Gastroesophageal sphincter (tissue), 4 donors: ENCODE measurements around the gene OXSR1. TPM values are rescaled to one million over a fixed set of nuclear protein-coding genes. Genes with fewer than 3 reads are reported as not detected.

Experiments used
- ATAC-seq: fragments of 150-250 bp; one replicate; pipeline ENCODE4 v1.9.1; 2016; ENCODE audit warnings: mild to moderate bottlenecking, moderate library complexity
- H3K27ac ChIP-seq, 4 donors: fragments of 200-600 bp; sonication (generic) in 3 of 4; 1 replicate in 3 of 4; 2 replicates in 1 of 4; pipeline ENCODE4 v1.5.1; 2016 to 2019
- H3K27me3 ChIP-seq: fragments of 200-600 bp; sonication (generic); one replicate; pipeline ENCODE4 v1.5.1; 2019
- H3K36me3 ChIP-seq, 2 donors: fragments of 200-600 bp; sonication (generic); one replicate each; pipeline ENCODE4 v1.5.1; 2019; ENCODE audit warnings: control low read depth in 1 of 2
- H3K4me1 ChIP-seq, 3 donors: fragments of 200-600 bp; sonication (generic); 1 replicate in 2 of 3; 2 replicates in 1 of 3; pipeline ENCODE4 v1.5.1; 2016 to 2019; ENCODE audit warnings: control low read depth in 2 of 3
- H3K4me3 ChIP-seq, 2 donors: fragments of 200-600 bp; sonication (generic); one replicate each; pipeline ENCODE4 v1.5.1; 2019; ENCODE audit warnings: mild to moderate bottlenecking in 1 of 2, moderate library complexity in 1 of 2
- H3K9me3 ChIP-seq, 3 donors: fragments of 200-600 bp; sonication (generic); one replicate each; pipeline ENCODE4 v1.5.1; 2017 to 2019; ENCODE audit warnings: control low read depth in 2 of 3
- EP300 ChIP-seq: sonication (generic); formaldehyde crosslinking; IDR thresholded peaks from one replicate; pipeline ENCODE4 v1.6.1; 2017; ENCODE audit warnings: antibody characterized with exemption, mild to moderate bottlenecking
- POLR2A ChIP-seq, 2 donors: fragments of 450-650 bp; IDR thresholded peaks; one replicate each; pipeline ENCODE4 v1.6.1; 2017; ENCODE audit warnings: antibody characterized with exemption in 2 of 2, mild to moderate bottlenecking in 2 of 2, moderate library complexity in 1 of 2
- POLR2AphosphoS5 ChIP-seq: sonication (generic); formaldehyde crosslinking; IDR thresholded peaks from one replicate; pipeline ENCODE4 v1.6.1; 2017; ENCODE audit warnings: antibody characterized with exemption
- WGBS, 2 donors: methylation state at CpG; one replicate each; pipeline ENCODE4 v1.1.5; 2018; ENCODE audit warnings: low coverage in 1 of 2; 5-methylcytosine and 5-hydroxymethylcytosine counted together
- total RNA-seq, 4 donors: library from RNA; depleted of rRNA; stranded (reverse); fragments of >200 nt; gene quantifications; one replicate each; pipeline ENCODE4 v1.1.0, GENCODE V29; 2016
- TF ChIP-seq, protein P1 (sequence below), 4 experiments: fragments of 200-600 bp in 2 of 4; fragments of 450-650 bp in 2 of 4; sonication (generic) in 1 of 4; IDR thresholded peaks; one replicate each; pipeline ENCODE4 v1.5.1; 2017 to 2019; ENCODE audit warnings: antibody characterized with exemption in 4 of 4, mild to moderate bottlenecking in 2 of 4, moderate library complexity in 2 of 4

The OXSR1 gene
- total RNA-seq, 4 donors from 2014 or later: 29.5 to 41.0 (median 34.3) TPM

DNA sequence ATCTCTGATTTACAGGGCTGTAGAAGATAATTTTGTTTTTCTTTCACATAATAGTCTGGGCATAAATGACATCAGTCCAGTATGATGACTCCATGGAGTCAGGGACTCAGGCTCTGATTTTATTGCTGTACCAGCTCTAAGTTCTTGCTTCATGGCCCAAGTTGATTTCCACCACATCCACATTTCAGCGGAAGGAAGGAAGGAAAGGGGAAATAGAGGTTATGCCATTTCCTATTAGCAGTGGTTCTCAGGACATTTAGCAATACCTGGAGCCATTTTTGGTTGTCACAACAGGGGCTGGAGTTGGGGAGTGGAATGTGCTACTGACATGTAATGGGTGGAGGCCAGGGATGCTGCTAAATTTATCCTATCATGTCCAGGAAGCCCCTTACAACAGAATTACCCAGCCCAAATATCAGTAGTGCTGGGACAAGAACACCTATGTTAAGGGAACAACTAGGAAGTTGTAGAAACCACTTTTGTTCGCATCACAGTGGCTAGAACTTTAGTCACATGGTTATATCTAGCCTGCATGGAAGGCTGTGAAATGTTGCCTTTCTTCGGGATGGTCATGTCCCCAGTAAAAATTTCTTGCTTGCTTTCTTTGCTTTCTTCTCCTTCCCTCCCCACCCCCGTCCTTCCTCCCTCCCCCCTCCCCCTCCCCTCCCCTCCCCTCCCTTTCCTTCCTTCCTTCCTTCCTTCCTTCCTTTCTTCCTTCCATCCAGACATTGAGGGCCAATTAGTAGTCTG is 42.1 kb downstream of the OXSR1 start:
- Histone ChIP-seq H3K27me3 (no peaks in the 10 kb centered on the region), H3K9me3 (no peaks in the 10 kb centered on the region), H3K27ac (no peak overlapping the region), H3K36me3 (peaks cover 0 to 24% of the 10 kb centered on the region in 2 donors), H3K4me3 (no peak overlapping the region), H3K4me1 (peaks cover 0 to 18% (median 0%) of the 10 kb centered on the region in 3 donors)
- 81 to 87% methylated on average over 2 to 4 of the region's 4 CpGs for WGBS, 2 donors
- ATAC-seq: no peak
- TF ChIP-seq, protein P1, sequence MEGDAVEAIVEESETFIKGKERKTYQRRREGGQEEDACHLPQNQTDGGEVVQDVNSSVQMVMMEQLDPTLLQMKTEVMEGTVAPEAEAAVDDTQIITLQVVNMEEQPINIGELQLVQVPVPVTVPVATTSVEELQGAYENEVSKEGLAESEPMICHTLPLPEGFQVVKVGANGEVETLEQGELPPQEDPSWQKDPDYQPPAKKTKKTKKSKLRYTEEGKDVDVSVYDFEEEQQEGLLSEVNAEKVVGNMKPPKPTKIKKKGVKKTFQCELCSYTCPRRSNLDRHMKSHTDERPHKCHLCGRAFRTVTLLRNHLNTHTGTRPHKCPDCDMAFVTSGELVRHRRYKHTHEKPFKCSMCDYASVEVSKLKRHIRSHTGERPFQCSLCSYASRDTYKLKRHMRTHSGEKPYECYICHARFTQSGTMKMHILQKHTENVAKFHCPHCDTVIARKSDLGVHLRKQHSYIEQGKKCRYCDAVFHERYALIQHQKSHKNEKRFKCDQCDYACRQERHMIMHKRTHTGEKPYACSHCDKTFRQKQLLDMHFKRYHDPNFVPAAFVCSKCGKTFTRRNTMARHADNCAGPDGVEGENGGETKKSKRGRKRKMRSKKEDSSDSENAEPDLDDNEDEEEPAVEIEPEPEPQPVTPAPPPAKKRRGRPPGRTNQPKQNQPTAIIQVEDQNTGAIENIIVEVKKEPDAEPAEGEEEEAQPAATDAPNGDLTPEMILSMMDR (IDR thresholded peaks at IDR 0.05): no peak
- no peak for TF ChIP-seq EP300
- no peak for TF ChIP-seq POLR2A (IDR thresholded peaks at IDR 0.05)
- no peak for TF ChIP-seq POLR2AphosphoS5

DNA sequence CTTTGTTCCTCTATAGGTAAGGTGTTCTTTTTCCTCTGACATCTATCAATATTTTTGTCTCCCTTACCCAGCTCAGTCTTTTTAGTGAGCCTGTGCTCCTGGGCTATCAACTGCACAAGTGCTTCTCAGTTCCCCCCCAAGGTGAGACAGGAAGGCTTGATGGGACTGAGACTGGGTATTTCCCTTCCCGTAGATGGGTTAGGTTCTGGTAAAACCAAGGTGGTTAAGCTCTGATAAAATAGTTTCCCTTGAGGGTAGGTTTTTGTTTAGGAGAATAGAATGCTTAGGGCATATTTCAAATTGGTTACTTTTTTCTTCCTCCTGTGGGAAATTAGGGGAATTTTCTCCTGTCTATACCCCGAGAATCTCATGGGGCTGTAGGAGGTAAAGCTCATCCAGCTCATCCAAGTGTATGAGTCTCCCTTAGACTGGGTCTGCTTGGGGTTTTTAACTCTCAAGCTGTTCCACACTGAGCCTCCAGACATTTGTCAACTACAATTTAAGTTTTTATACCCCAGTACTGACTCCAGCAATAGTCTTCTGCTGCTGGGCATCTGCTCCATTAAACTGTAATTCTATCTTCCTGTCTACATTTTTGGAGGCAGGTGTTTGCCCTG is 44.9 kb downstream of the OXSR1 start:
- 89 to 100% methylated on average over 1 of the region's 2 CpGs for WGBS, 2 donors
- H3K4me3 ChIP-seq: no peak overlapping the region
- TF ChIP-seq, protein P1 (IDR thresholded peaks at IDR 0.05): no peak
- TF ChIP-seq POLR2AphosphoS5: no peak
- no peak for TF ChIP-seq EP300
- no peak for TF ChIP-seq POLR2A (IDR thresholded peaks at IDR 0.05)

DNA sequence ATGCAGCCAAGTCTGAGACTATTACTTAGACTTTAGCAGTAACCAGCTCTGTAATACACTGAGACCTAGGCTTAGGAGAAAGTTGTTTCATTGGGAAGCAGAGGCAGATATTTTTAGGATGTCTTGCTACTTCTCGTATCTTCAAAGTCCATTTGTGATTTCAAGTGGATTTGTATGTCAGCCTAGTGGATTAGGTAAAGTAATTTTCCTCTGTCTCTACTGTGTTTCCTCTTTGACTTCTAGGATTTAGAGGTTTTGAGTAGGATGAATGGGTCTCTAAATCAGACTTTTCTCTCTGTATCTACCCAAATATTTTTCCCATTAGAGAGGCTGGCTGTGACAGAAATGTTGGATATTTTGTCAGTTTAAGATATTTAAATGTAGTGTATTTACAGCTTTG is 46.8 kb downstream of the OXSR1 start:
- H3K9me3 ChIP-seq: no peaks in the 10 kb centered on the region
- no peaks in the 10 kb centered on the region for H3K27me3 ChIP-seq
- no peak for TF ChIP-seq POLR2AphosphoS5
- TF ChIP-seq, protein P1 (IDR thresholded peaks at IDR 0.05): no peak
- no peak for TF ChIP-seq EP300
- TF ChIP-seq POLR2A (IDR thresholded peaks at IDR 0.05): no peak
- ATAC-seq: no peak
- WGBS, 2 donors: 20 to 36% methylated on average over 1 of the region's 1 CpG
- H3K4me3 ChIP-seq: no peak overlapping the region
- H3K36me3 ChIP-seq: peaks cover 0 to 15% of the 10 kb centered on the region in 2 donors
- H3K27ac ChIP-seq: peak overlapping the region in 1 of 4 donors; percentile 27
- peaks cover 0 to 15% (median 4%) of the 10 kb centered on the region in 3 donors for H3K4me1 ChIP-seq

More for the DNA sequence above, 44.9 kb downstream of the OXSR1 start:
- Histone ChIP-seq H3K9me3 (no peaks in the 10 kb centered on the region), H3K4me1 (peaks cover 0 to 15% (median 4%) of the 10 kb centered on the region in 3 donors), H3K27me3 (no peaks in the 10 kb centered on the region), H3K27ac (no peak overlapping the region), H3K36me3 (peaks cover 0 to 3% of the 10 kb centered on the region in 2 donors)
- ATAC-seq: no peak

DNA sequence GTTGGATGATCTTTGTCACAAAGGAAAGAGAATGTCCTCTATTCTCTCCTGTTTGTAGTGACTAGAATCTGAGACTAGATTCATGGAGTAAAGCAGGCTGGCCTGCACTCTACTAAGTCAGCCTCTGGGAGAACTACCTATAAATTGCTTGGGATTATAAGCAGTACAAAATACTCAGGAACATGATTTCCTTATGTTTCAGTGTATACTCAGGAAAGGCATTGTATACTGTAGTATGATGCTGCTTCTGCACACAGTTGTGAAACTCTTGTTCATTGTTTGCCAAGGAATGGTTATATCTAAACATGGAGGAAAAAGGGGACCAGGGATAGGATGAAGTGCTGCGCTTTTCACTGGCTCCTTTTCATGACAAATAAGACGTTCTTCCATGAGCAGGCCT is 49.2 kb downstream of the OXSR1 start:
- no peak overlapping the region for H3K4me3 ChIP-seq
- no peaks in the 10 kb centered on the region for H3K9me3 ChIP-seq
- ATAC-seq: no peak
- no peak for TF ChIP-seq EP300
- no peak for TF ChIP-seq POLR2A (IDR thresholded peaks at IDR 0.05)
- TF ChIP-seq, protein P1 (IDR thresholded peaks at IDR 0.05): no peak
- TF ChIP-seq POLR2AphosphoS5: no peak
- no peak overlapping the region for H3K27ac ChIP-seq
- H3K27me3 ChIP-seq: no peaks in the 10 kb centered on the region
- peaks cover 0 to 17% of the 10 kb centered on the region in 2 donors for H3K36me3 ChIP-seq
- peaks cover 0 to 15% (median 4%) of the 10 kb centered on the region in 3 donors for H3K4me1 ChIP-seq
- WGBS, 2 donors: 80 to 86% methylated on average over 1 to 2 of the region's 2 CpGs
